ENCODE results near the gene LVRN.

LVRN gene

GRCh38 chr5:116032094-116032517 is 69.8 kb downstream of the LVRN start, which contains the start of gene ARL14EPL:
Gene ARL14EPL, plus strand, starts transcription at chr5:116032472. Its CDS starts 18,994 bp downstream, at chr5:116051466.
- DNase-seq, result no peak

- DNase-seq, result no peak
These were observed 70.7 kb downstream of the LVRN start for GRCh38 chr5:116032991-116033390.

GRCh38 chr5:116035123-116035522 is 72.8 kb downstream of the LVRN start:
- DNase-seq, result no peak

GRCh38 chr5:116037236-116037822 is 75.1 kb downstream of the LVRN start:
- DNase-seq, result no peak

GRCh38 chr5:116038817-116039216 is 76.5 kb downstream of the LVRN start:
- no peak for DNase-seq

- DNase-seq, result no peak
These were observed 80.1 kb downstream of the LVRN start for GRCh38 chr5:116042375-116042774.

GRCh38 chr5:116044073-116044472 is 81.8 kb downstream of the LVRN start:
- DNase-seq, result no peak

- no peak for DNase-seq
These were observed 83.5 kb downstream of the LVRN start for GRCh38 chr5:116045821-116046220.

GRCh38 chr5:116046261-116046660 is 84.0 kb downstream of the LVRN start:
- no peak for DNase-seq

GRCh38 chr5:116046823-116047222 is 84.5 kb downstream of the LVRN start:
- DNase-seq, result no peak

GRCh38 chr5:116058346-116058936 is 96.2 kb downstream of the LVRN start:
- DNase-seq, result no peak

- DNase-seq, result no peak
These were observed 100.1 kb downstream of the LVRN start for GRCh38 chr5:116062352-116062751.

GRCh38 chr5:116063950-116064349 is 101.7 kb downstream of the LVRN start:
- no peak for DNase-seq

- no peak for DNase-seq
These were observed 105.9 kb downstream of the LVRN start for GRCh38 chr5:116068028-116068632.

- no peak for DNase-seq
These were observed 108.9 kb downstream of the LVRN start for GRCh38 chr5:116071211-116071610.

- no peak for DNase-seq
These were observed 113.0 kb downstream of the LVRN start for GRCh38 chr5:116075191-116075831.

- no peak for DNase-seq
These were observed 114.2 kb downstream of the LVRN start for GRCh38 chr5:116076496-116076895.
